Nucleus accumbens (tissue), 56 donors: ENCODE data around the gene TTLL10.

Experiments used
- DNase-seq, 56 donors: peaks; one replicate each; lab custom pipeline; 2025; lab: John Stamatoyannopoulos, UW

TTLL10 gene

DNA sequence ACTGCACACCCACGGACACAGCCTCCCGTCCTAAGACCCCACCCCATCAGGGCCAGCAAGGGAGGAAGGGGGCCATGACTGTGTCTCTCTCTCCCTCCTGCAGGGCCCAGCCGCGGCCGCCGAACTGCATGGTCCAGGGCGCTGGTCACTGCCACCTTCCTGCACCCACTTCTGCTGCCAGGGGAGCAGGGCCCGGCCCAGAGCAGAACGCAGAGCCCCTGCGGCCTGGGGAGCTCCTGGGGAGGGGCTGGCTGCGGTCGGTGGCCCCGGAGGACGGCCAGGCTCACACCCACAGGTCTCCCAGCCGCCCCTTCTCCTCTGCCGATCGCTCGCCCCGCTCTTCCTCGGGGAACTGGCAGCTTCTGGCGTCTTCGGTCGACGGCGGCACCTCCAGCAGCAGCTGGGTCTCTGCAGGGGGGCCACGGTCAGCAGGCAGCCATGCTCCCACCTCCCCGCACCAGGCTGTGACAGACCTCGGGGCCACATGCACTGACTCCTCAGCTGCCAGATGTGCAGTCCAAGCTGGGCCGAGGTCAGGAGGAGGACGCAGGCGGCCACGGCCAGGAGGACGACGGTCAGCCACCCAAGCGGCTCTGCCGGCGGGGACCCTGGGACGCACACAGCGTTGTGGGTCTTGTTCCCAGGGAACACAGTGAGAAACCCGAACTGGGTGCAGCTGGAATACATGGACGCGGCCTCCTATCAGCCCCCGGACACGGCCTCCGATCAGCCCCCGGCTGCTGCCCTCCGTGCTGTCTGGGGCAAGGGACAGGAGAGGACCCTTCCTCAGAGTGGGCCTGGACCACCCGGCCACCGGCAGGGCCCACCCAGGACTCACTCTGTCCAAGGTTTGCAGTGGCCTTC lies 30.1 kb downstream of the TTLL10 start:
- DNase-seq, result no peak

DNA sequence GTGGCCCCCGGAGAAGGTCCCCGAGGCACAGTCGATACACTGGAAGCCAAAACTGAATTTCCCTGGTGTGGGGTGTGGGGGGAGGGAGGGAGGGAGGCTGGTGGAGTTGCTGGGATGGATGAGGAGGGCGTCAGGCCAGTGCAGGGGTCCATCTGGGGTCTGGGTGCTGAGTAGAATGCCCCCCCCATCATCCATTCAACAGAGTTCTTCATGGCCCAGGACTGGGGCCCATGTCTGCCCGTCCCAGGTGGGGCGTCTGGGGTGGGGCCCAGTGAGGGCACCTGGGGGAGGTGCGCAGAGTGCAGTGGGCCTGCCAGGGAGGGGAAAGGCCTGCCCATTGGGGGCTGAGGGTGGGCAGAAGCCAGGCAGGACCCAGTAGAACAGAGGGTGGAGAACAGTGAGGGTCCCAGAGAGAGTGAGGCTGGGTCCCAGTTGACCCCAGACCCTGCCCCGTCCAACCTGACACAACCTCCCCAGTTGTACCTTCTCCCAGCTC lies 30.8 kb downstream of the TTLL10 start:
- DNase-seq, result no peak

DNA sequence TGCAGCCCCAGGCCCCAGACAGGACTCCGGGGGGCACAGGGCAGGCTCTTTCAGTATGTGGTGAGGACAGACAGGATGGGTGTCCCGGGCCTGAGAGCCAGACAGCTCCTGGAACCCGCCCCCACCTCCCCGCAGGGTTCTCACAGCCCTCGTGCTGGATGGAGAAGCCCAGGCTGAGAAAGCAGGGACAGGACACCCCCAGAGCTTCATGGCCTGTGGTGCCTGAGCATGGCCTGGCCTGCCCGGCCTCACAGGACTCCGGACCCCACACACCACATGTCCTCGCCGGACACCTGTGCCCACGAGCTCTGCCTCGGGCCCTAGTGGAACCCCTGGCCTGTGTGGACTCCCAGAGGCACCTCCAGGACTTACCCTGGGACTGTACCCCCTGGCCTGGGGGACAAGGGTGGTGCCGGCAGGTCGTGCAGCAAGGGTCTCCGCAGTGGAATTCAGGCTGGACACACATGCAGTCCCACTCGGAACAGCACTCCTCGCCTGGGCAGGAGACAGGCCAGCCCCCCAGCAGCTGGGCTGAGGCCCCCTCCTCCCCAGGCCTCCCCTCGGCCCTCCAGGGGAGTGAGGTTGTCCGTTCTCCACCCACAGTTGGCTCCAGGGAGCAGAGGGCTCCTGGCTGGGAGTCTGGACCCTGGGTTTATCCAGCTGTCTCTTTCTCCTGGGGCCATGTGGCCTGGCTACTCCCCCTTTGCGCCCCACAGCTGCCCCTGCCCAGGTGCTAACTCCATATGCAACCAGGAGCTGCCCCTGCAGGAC lies 31.5 kb downstream of the TTLL10 start:
- DNase-seq, result no peak

DNA sequence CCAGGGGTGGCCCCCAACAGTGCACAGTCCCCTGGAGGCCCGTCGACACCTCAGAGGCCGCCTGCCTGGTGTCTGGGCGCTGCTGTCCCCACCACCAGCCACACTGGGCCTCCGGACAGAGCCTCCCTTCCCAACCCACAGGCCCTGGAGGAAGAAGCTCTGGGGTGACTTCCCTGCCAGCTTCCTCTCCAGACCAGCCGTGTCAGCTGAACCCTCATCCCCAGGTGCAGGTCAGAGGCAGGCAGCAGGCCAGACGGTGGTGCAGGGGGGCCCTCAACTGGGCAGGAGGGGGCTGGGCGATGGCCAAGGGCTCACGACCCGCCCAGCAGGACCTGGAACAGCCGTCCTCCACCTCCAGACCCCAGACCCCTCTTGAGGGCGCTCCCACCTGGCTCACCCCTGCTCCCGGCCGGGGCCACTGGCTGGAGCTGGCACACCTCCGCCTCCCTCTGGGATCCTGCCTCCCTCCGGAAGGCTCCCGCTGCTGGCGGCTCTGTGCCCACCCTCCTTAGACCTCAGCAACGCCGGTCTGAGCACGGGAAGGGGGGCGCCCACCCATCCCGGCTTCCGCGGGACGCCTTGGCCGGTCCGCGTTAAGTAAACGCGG lies 32.2 kb downstream of the TTLL10 start:
- no peak for DNase-seq

DNA sequence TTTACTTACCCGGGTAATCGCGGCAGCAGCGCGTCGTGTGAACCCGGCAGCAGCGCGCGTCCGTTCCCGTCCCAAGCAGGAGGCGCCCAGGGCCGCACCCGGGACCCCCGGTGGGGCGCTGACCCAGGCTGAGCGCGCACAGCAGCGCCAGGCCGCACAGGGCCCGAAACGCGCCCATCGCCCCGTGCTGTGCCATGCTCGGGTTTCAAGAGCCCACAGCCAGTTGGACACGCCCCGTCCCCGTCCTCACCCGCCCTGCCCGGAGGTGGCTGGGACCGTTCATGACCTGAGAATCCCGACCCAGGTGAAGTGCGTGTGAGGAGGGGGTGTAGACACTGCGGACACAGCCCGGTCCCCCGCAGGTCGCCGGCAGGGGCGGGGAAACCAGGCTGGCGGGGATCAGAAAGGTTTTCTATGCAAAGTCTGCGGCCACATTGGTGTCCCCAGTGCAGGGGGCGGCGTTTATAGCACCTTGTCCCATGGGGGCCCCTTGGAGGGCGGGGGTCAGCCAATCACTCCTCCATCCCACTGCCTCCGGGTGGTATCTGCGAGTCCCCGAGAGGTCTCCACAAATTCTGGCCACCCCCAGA lies 32.8 kb downstream of the TTLL10 start, which contains the start of gene TNFRSF18:
Gene TNFRSF18, minus strand, starts transcription at position 217 of the 590 bp plus-strand sequence. Its CDS starts 21 bp downstream, at position 196.
- no peak for DNase-seq

DNA sequence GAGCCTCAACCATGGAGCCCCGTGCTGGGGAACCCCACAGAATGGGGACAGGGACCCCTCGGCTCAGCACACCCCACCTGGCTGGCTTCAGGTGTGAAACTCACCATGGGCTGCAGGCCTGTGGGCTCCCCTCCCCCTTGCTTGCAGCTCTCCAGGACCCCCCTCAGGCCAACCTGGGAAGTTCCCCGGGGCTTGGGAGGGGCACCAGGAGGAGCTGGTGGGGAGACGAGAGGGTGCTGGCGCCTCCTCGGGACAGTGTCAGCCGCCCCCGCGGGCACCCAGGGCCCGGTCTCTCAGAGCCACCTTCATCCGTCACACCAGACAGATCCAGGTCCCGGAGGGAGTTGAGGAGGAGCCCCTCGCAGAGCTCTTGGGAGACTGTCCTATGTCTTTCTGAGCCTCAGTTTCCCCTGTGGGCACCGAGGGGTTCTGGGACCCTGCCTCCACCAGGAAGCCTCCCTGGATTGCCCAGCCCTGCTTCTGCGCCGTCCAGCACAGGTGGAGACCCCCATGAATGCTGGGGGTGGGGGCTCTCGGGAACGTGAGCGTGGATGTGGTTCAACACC lies 33.4 kb downstream of the TTLL10 start:
- no peak for DNase-seq

DNA sequence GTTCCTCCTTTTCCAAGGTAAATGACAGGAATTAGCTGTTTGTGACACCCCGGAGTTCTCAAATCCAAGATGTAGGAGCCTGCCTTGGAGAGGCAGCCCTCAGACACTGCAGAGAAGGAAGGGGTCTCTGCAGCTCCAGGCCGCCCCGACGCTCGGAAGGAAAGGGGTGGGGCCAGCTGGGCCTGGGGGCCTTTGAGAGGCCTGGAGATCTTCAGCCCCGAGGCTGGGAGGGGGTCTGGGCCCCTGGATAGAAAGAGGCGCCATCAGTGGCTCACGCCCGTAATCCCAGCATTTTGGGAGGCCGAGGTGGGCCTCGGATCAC lies 33.9 kb downstream of the TTLL10 start:
- DNase-seq, result no peak

DNA sequence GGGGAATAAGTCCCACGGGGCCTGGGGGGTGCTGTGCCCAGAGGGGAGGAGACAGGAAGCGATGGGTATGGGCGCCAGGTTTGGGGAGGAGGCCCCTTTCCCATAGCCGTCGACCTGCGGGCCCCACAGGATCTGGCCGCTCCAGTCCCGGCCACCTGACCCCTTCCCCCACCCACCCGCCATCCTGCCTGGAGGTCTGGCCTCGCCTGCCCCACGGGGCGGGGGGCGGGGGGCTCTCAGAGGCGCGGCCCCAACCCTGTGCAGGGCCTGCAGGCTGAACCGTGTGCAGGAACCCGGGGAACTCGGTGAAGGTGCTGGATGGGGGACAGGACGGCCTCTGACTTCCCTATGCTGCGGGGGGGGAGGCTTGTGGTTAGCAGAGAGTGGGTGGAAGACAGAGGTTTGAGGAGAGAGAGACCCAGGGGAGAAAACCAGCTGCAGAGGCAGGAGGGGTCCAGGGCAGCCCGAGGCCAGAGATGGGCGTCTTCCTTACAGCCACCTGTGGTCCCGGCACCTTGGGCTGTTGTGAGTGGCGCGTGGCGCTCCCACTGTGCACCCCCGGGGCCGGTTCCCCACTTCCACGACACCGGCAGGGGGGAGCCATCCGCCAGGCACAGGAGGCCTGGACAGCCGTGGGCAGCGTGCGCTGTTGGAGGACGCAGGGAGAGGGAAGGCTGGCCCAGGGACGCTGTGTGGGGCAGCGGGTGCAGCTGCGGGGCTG lies 35.2 kb downstream of the TTLL10 start:
- no peak for DNase-seq

DNA sequence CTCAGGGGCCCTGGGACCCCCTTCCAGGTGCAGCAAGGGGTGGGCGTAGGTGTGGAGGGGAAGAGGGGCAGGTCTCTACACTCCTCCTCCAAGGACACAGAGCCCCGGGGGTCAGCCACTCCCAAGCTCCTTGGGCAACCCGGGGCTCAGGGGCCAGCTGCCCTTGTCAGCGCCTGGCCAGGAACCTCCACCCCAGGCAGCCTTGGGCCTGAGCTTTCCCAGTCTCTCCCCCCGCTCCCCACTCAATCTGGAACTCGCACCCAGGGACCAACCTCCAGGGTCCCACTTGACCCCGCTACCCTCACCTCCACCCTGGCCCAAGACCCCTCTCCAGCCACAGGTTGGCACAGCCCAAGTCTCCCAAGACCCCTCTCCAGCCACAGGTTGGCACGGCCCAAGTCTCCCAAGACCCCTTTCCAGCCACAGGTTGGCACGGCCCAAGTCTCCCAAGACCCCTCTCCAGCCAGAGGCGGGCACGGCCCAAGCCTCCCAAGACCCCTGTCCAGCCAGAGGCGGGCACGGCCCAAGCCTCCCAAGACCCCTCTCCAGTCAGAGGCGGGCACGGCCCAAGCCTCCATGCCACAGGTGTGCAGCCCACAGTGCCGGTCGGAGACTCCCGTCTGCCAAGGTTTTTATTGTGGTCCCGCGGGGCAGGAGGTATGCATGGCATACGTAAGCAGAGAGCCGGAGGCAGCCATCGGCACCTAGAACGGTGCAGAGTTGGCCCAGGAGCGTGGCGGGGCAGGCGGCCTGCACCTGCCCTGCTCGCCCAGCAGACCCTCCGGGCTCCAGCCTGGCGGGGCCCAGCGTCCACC lies 37.3 kb downstream of the TTLL10 start:
- DNase-seq, result no peak

DNA sequence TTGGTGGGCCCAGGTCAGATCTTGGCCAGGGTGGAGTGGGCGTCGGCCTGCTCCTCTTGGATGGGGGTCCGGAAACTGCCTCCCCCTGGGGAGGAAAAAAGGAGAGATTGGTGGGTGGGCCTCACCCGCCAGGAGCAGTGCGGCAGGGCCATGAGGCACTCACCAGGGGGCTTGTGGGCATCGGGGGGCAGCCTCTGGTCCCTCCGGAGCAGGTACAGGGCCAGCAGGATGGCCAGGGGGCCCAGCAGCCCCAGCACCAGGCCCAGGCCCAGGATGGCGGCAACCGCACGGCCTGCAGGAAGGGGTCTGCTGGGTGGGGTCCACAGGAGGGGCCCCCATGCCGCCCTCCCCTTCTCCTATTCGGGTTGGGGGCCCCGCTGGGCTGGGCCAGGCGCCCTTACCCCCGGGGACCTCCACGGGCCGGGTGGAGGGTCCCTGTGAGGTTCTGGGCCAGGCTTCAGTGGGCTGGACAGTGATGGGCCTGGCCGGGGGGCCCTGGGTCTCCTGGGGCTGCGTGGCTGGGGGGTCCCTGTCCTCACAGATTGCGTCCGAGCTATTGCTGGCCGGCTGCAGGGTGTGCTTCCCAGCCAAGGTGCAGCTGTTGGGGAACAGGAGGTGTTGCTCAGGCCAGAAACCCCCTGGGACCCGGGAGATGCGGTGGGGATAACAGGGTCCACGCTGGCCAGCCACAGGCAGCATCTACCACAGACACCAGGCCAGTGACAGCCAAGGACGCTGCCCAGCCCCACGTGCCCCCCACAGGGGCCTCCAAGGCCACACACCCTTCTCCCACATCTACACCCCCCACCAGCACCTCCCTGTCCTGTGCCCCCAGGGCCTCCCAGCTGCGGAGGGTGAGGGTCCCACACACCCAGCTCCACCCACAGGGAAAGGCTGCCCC lies 38.1 kb downstream of the TTLL10 start:
- no peak for DNase-seq

DNA sequence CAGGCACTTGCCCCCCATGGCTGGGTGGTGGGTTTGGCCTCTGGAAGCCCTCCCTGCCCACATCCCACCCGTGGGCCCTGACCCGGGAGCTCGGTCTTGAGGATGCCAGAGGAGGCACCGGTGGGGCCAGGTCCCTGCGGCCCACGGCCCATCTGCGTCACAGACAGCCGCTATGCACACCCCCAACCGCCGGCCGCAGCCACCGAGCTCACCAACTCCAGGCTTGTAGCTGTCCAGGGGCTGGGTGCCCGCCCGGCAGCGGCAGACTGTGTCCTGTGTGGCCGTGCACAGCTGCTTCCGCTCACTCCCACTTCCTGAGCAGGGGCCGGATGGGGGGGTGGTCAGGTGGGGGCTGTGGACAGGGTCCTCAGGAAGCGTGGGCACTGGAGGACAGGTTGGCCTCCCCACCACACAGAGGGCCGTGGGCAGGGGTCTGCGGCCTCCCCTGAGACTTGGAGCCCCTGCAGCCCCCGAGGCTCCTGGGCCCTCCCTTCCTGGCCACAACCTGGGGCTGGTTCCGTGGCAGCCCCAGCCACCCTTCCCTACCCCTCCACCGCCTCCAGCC lies 39.2 kb downstream of the TTLL10 start:
- DNase-seq, result no peak

DNA sequence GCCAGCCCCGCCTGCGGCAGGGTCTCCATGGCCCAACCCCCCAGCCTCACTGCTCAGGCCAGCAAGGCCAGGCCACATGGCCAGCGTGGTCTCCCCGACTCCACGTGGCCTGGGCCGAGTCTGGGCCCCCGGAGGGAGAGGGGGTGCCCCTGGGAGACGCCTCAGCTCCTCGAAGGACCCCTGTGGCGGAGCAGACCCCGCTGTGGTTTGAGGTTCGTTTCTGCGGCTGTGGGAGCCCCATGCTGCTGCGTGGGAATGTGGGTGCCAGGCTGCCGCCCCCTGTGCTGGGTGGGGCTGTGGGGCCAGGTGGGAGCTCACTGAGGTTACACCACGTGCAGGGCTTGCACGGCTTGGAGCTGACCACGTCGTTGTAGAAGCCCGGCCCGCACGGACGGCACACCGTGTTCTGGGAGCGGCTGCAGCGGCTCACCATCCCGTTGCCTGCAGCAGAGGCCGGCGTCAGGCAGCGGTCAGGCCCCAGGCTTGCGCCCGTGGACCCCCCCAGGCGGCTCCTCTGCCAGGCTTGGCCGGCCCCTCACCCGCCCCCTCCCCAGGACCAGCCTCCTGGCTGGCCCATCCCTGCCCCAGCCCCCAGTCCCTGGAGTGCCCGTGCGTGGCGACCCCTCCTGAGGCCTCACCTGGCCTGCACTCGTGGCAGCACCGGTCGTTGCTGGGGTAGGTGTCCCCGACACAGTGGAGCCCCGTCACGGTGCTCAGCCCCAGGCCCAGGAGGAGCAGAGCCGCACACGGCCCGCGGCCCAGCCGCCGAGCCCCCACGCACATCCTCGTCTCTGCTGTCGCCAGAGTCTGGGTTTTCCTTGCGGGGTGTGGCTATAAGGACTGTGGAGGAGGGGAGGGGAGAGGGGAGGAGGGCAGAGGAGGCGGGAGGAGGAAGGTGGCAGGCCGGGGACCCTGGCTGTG lies 39.9 kb downstream of the TTLL10 start, which contains the start of gene TNFRSF4:
Gene TNFRSF4, minus strand, starts transcription at position 809 of the 921 bp plus-strand sequence. Its CDS starts 26 bp downstream, at position 783.
- DNase-seq, result no peak

DNA sequence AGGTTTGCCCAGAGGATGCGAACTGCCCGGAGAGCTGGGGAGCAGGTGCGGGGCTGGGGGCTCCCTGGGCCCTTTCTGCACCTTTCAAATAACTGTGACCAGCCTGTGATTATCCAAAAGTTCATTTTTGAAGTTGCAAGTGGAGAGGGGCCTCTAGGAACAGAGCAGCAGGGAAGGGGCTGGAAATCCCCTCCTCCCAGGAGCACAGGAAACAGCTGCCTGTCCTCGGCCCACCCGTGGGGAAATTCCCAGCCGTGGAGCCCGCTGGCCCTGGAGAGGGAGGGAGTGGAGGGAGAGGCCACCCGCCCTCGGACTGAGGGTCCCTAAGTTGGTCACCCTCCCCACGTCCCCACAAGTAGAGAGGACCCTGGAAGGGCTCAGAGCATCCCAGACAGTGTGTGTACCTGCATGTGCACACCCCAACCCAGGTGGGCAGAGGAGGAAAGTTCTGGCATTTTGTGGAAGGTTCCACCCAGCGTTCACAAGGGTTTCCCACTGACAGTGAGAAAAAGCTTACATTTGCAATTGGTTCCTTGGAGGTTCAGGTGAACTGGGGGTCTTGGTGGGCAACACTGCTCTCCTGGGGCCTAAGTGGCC lies 41.5 kb downstream of the TTLL10 start:
- DNase-seq, result no peak

DNA sequence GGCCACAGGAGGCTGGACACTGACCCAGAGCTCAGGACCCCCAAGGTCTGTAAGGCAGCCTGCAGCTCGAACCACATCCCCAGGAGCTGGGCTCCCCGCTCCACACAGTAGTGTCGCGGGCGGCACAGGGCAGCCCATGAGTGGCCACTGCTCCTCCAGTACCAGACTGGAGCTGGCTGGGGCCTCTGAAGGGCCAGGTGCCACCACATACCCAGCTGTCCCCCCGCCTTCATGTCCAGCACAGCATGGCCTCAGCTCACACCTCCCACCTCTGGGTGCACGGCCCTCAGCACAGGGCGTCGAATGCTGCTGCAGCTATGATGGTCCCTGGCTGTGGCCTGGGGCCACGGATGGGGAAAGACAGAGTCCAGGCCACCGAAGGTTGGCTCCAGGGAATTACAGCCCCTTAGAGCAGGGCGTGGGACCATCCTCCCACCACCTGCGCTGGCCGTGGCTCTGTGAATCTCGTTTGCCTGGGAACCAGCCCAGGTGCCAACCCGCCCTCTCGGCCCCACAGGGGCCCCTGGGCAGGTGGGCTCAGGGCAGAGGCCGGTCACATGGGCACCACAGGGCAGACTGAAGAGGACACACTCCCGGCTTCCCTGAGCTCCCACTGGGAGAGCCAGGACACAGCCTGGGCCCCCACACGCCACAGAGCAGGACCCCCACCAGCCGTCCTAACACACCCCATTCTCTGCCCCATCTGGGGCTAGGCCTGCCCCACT lies 42.4 kb downstream of the TTLL10 start:
- no peak for DNase-seq
